Measurements from ENCODE around the gene SYT7.

The SYT7 gene

DNA sequence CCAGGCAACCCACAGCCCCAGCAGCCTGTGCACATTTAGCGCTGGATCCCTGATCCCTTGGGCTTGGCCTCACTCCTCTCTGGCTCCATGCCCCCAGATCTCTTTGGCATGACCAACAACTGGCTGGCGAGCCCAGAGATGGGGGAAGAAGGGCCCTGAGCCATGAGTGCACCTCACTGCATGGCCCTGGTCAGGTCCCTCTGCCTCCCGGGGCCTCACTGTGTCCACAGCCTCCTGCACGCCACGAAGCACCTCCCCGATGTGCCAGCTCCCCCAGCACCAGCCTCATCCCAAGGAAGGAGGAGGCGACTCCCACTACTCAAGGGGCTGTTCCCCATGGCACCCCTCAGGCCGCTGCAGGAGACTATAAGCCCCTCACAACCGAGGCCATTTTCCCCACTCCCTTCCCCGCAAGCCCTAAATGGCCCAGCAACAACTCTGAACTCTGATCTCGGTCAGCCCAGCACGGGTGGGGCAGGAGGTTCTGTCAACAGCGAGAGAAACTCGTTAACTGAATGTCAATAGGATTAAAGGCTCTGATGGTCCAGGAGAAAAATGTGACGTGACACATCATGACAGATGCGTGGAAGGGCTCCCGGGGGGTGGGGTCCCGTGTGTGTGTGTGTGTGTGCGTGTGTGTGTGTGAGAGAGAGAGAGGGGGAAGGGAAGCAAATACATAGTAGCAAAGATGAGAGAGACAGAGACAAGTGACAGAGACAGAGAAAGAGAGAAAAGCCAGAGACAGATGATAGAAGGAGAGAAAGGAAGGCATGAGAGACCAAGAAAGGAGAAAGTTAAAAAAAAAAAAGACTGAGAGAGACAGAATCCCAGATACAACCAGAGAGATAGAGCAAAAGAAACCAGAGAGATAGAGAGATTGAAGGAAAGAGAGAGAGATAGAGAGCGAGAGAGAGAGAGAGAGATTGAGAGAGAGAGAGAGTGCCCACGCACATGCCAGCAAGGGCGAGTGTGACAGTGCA lies 28.4 kb upstream of the SYT7 start:
- TF ChIP-seq, protein P1, sequence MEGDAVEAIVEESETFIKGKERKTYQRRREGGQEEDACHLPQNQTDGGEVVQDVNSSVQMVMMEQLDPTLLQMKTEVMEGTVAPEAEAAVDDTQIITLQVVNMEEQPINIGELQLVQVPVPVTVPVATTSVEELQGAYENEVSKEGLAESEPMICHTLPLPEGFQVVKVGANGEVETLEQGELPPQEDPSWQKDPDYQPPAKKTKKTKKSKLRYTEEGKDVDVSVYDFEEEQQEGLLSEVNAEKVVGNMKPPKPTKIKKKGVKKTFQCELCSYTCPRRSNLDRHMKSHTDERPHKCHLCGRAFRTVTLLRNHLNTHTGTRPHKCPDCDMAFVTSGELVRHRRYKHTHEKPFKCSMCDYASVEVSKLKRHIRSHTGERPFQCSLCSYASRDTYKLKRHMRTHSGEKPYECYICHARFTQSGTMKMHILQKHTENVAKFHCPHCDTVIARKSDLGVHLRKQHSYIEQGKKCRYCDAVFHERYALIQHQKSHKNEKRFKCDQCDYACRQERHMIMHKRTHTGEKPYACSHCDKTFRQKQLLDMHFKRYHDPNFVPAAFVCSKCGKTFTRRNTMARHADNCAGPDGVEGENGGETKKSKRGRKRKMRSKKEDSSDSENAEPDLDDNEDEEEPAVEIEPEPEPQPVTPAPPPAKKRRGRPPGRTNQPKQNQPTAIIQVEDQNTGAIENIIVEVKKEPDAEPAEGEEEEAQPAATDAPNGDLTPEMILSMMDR (conservative IDR thresholded peaks at IDR 0.05; ENCODE audit: low read depth, low read length) = no peak
- no peak for DNase-seq (ENCODE audit: low read depth)
- no peak overlapping the region for H3K4me3 ChIP-seq (ENCODE audit: low read depth, low read length)

DNA sequence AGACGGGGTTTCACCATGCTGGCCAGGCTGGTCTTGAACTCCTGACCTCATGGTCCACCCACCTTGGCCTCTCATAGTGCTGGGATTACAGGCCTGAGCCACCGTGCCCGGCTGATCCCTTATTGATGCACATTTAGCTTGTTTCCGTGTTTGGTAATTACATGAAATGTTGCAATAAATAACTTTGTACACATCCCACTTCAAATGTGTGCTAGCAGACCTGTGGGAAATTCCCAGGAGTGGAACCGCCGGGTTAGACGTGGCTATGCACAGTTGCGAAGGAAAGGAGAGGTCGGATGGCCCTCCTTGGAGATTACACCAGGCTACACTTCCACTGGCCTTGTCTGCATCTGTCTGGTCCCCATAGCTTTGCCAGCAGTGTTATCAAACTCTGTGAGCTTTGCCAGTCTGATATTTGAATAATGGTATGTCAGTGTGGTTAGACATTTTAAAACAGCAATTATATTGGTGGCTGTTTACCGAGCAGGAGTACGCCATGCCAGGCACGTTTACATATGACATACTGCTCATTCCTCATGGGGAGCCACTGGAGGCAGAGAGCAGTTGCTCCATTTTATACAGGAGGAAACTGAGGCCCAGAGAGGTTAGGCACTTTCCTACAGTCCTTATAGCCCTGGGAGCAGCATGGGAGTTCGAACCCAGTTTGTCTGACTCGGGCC lies 27.2 kb upstream of the SYT7 start:
- TF ChIP-seq, protein P1 (conservative IDR thresholded peaks at IDR 0.05; ENCODE audit: low read depth, low read length) = no peak
- no peak for DNase-seq (ENCODE audit: low read depth)
- no peak overlapping the region for H3K4me3 ChIP-seq (ENCODE audit: low read depth, low read length)

DNA sequence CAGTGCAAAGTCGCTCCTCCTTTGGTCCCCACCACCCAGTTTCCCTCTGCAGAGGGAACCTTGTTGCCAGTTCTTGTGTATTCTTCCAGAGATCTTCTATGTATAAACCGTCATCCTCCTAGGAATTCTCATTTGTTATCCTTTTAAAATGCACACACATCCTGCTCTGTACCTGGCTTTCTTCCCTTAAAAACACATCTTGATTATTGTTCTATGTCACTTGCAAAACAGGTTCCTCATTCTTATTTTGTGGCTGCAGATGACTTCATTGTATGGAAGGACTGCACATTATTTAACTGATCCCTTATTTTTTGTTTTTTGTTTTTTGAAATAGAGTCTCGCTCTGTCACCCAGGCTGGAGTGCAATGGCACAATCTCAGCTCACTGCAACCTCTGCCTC lies 26.6 kb upstream of the SYT7 start:
- H3K4me3 ChIP-seq (ENCODE audit: low read depth, low read length) = no peak overlapping the region
- DNase-seq (ENCODE audit: low read depth) = no peak
- TF ChIP-seq, protein P1 (conservative IDR thresholded peaks at IDR 0.05; ENCODE audit: low read depth, low read length) = no peak

DNA sequence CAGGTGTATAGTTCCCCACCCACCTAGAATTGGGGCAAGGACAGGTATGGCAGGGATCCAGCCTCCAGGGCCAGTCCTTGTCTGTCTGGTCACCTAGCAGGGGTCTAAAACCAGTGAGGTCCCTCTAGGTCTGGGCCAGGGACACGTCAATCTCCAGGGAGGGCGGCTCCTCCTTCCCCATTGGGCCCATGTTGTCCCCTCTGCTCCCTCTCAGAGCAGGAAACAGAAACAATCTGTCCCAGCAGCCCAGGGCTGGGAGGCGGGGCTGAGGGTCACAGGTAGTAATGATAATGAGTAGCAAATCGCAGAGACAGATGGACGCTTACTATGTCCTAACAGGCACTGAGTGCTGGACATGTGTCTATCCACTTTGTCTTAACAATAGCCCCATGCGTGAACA lies 22.8 kb upstream of the SYT7 start:
- DNase-seq (ENCODE audit: low read depth) = no peak
- H3K4me3 ChIP-seq (ENCODE audit: low read depth, low read length) = no peak overlapping the region

DNA sequence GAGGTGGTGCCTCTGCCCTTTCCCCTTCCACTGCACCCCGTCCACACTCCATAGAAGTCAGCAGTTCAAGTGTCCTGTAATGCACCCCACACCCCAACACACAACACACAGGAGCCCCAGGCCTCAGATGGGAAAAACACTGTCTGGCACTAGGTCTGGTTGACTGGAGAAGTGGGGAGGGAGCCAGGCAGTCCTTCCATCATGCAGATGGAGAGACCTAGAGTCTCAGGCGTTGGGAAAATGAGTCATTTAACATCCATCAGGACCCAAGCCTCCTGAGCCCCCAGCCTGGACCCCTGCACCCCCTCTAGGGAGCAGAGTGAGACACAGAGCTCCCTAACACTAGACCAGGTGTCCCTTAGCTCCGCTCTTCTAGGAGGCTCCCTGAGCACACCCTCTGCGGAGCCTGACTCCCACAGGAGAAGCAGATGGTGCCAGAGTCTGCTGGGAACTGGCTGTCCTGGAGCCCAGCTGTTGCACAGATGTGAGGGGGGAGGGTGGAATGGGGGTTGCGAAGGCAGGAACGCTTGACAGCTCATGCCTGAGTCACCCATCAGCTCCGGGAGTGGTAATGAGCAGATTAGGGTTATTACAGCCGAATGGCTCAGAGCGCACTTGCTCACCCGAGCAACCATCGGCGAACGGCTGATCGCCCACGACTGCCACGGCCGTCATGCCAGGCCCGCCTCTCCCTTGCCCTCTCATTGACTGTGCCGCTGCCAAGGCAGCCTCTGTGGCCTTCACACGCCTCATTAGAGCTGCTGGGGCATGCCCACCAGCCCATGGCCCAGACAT lies 22.1 kb upstream of the SYT7 start:
- TF ChIP-seq, protein P1 (conservative IDR thresholded peaks at IDR 0.05; ENCODE audit: low read depth, low read length) = no peak
- DNase-seq (ENCODE audit: low read depth) = peak; percentile 85
- H3K4me3 ChIP-seq (ENCODE audit: low read depth, low read length) = no peak overlapping the region

More for the DNA sequence above, 22.8 kb upstream of the SYT7 start:
- TF ChIP-seq, protein P1 (conservative IDR thresholded peaks at IDR 0.05; ENCODE audit: low read depth, low read length) = no peak

DNA sequence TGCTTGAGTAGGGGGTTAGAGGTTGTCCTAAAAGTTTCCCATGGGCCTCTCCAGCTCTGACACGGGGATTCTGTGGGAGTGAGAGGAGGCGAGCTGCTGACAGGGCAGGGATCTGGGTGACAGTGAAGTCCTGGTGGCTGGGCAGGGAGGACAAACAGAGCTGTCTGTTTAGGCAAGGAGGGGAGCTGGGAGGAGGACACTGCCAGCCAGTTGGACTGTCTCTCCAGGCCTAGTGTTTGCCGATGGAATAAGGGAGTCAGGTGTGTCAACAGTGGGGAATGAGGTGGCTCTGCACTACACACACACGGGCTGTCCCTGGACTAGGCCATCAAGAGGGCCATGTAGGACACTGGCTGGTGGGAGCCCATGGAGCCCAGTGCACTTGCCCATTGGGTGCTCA lies 20.6 kb upstream of the SYT7 start:
- TF ChIP-seq, protein P1 (conservative IDR thresholded peaks at IDR 0.05; ENCODE audit: low read depth, low read length) = no peak
- H3K4me3 ChIP-seq (ENCODE audit: low read depth, low read length) = no peak overlapping the region
- no peak for DNase-seq (ENCODE audit: low read depth)

All from choroid plexus epithelial cell (primary cell).